Measurements from ENCODE around the gene CDK14. TPM values are rescaled to one million over a fixed set of nuclear protein-coding genes. Genes with fewer than 3 reads are reported as not detected.

Gene CDK14
- total and polyA plus RNA-seq, 2 of the 8 experiments (the other 6 are each of a cell fraction or from before 2014, with no cell fraction given): 5.5 to 47.3 TPM

DNA sequence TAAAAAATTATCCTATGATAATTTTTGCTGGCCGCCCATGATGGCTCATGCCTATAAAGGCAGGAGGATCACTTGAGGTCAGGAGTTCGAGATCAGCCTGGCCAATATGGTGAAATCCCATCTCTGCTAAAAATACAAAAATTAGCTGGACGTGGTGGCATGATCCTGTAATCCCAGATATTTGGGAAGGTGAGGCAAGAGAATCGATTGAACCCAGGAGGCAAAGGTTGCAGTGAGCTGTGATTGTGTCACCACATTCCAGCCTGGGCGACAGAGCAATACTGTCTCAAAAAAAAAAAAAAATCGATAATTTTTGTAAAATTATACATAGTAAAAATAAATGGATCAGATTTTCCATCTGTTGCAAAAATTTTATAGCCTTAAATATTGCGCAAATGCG lies 31.7 kb upstream of the CDK14 start:
- no peak overlapping the region for H2BK120ac ChIP-seq (replicated peaks; ENCODE audit: low read depth, low read length)
- H3K18ac ChIP-seq (ENCODE audit: extremely low read depth, low read length): no peak overlapping the region
- H3K27me3 ChIP-seq (replicated peaks in 1 of 4; ENCODE audit: control insufficient read depth in 3 of 4, extremely low read depth in 1 of 4, insufficient read depth in 3 of 4, low read length in 3 of 4): no peaks in the 10 kb centered on the region
- no peaks in the 10 kb centered on the region for H3K79me2 ChIP-seq (ENCODE audit: control insufficient read depth in 1 of 2, insufficient read depth in 2 of 2, low read length in 2 of 2)
- H4K5ac ChIP-seq (ENCODE audit: insufficient read length, low read depth, low read length): no peak overlapping the region
- H3K23me2 ChIP-seq (ENCODE audit: low read depth, low read length): no peaks in the 10 kb centered on the region
- no peak overlapping the region for H2BK15ac ChIP-seq (ENCODE audit: low read length)
- H3K4me1 ChIP-seq (replicated peaks in 1 of 4; ENCODE audit: control insufficient read depth in 3 of 4, insufficient read depth in 4 of 4, low read length in 3 of 4): no peaks in the 10 kb centered on the region
- WGBS, 2 experiments (ENCODE audit: extremely low coverage in 1 of 2, insufficient coverage in 1 of 2, insufficient read length in 1 of 2, insufficient replicate concordance in 2 of 2, low coverage in 1 of 2, low lambda C conversion rate in 2 of 2, missing lambda C conversion rate in 1 of 2): 94% methylated on average over 8 of the region's 8 CpGs; no CpG with 5 or more reads in 1 of the 2 experiments
- DNase-seq (ENCODE audit: low read depth in 1 of 2, low spot score in 2 of 2) (no peak), FAIRE-seq (no peak)
- no peak overlapping the region for H3K4me3 ChIP-seq (ENCODE audit: extremely low read depth in 1 of 4, insufficient read depth in 2 of 4, low read depth in 3 of 4, low read length in 4 of 4)
- H3K23ac ChIP-seq (ENCODE audit: insufficient read length): no peak overlapping the region
- POLR2A ChIA-PET (ENCODE audit: partially characterized antibody): no interaction called here
- CTCF ChIA-PET (ENCODE audit: partially characterized antibody): interaction anchor here (1.0 to 1.7 kb wide), 3 partner anchors 31 to 110 kb away, joined by 3 to 4 read pairs (median 3); partner anchors contain the start of gene CDK14
- H4K8ac ChIP-seq (ENCODE audit: extremely low read depth, insufficient read depth, low read length): no peak overlapping the region
- no peak overlapping the region for H2AFZ ChIP-seq (ENCODE audit: low read length)
- no peak overlapping the region for H2BK5ac ChIP-seq (ENCODE audit: low read depth, low read length)
- no peaks in the 10 kb centered on the region for H3K9me3 ChIP-seq (ENCODE audit: insufficient read depth in 2 of 2, low read depth in 1 of 2, low read length in 1 of 2)
- H2BK20ac ChIP-seq (ENCODE audit: low read length): no peak overlapping the region
- H2BK12ac ChIP-seq (ENCODE audit: low read depth, low read length): no peak overlapping the region
- H3K4me2 ChIP-seq (ENCODE audit: insufficient read depth in 1 of 2, low read depth in 2 of 2, low read length in 2 of 2): no peak overlapping the region
- TF ChIP-seq KDM1A (IDR thresholded peaks at IDR 0.05; ENCODE audit: borderline replicate concordance, low read length) (no peak), JUND (IDR thresholded peaks at IDR 0.05; ENCODE audit: low read length) (no peak), NANOG (IDR thresholded peaks at IDR 0.05; ENCODE audit: insufficient read depth, low read depth, low read length, poor library complexity, severe bottlenecking) (no peak), PHF8 (conservative IDR thresholded peaks at IDR 0.05; ENCODE audit: low read depth, low read length) (no peak), POLR2A (IDR thresholded peaks at IDR 0.05; ENCODE audit: control extremely low read depth in 1 of 2, low read depth in 2 of 2, low read length in 2 of 2) (no peak)
- H3K79me1 ChIP-seq (ENCODE audit: low read depth, low read length): no peaks in the 10 kb centered on the region
- no peak overlapping the region for H4K91ac ChIP-seq (replicated peaks; ENCODE audit: insufficient read length, low read length)
- no peak overlapping the region for H3K14ac ChIP-seq (ENCODE audit: insufficient read length)
- no peak overlapping the region for H3K9ac ChIP-seq (replicated peaks in 1 of 4; ENCODE audit: extremely low read depth in 1 of 4, low read depth in 3 of 4, low read length in 3 of 4)
- H4K20me1 ChIP-seq (replicated peaks in 1 of 2; ENCODE audit: control insufficient read depth in 1 of 2, insufficient read depth in 2 of 2, low read length in 2 of 2): no peaks in the 10 kb centered on the region
- no peak overlapping the region for H3K4ac ChIP-seq (replicated peaks; ENCODE audit: insufficient read length, low read depth, low read length)
- no peaks in the 10 kb centered on the region for H3K36me3 ChIP-seq (ENCODE audit: control insufficient read depth in 2 of 4, insufficient read depth in 4 of 4, low read length in 3 of 4)
- no peak overlapping the region for H2AK5ac ChIP-seq (ENCODE audit: low read depth, low read length)
- no peak overlapping the region for H3K56ac ChIP-seq (replicated peaks; ENCODE audit: insufficient read length, low read depth, low read length)
- H3K27ac ChIP-seq (ENCODE audit: low read depth, low read length): no peak overlapping the region
